ENCODE results near the gene IPO11. TPM values are rescaled to one million over a fixed set of nuclear protein-coding genes. Genes with fewer than 3 reads are reported as not detected.

The IPO11 gene
- total RNA-seq, 2 donors from 2014 or later, result 17.5 to 39.8 TPM

DNA sequence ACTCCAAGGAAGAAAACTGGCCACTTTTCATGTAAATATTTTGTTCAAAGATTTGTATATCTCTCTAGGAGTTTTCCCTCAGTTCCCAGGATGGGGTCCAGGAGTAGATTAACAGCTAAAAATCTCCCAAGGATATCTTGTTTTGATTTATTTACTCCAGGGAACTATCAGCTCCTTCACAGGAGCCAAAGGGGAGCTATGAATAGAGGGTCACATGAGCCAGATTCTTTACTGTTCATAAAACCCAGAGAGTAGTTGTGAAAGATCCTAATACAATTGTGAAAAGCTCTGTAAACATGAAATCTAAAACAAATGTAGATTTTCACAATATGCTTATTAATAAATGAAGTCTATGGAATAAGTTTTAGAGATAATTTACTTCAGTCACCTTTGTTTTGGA lies 25.7 kb upstream of the IPO11 start:
- Histone ChIP-seq H3K36me3 (no peaks in the 10 kb centered on the region), H3K9ac (ENCODE audit: low read depth in 2 of 2, low read length in 2 of 2) (no peak overlapping the region), H3K27me3 (no peaks in the 10 kb centered on the region), H3K27ac (no peak overlapping the region), H3K4me3 (no peak overlapping the region), H3K9me3 (no peaks in the 10 kb centered on the region), H3K4me1 (no peaks in the 10 kb centered on the region)
- intact Hi-C loops (cut with DNase I), result no loop called here
- TF ChIP-seq, protein P1, sequence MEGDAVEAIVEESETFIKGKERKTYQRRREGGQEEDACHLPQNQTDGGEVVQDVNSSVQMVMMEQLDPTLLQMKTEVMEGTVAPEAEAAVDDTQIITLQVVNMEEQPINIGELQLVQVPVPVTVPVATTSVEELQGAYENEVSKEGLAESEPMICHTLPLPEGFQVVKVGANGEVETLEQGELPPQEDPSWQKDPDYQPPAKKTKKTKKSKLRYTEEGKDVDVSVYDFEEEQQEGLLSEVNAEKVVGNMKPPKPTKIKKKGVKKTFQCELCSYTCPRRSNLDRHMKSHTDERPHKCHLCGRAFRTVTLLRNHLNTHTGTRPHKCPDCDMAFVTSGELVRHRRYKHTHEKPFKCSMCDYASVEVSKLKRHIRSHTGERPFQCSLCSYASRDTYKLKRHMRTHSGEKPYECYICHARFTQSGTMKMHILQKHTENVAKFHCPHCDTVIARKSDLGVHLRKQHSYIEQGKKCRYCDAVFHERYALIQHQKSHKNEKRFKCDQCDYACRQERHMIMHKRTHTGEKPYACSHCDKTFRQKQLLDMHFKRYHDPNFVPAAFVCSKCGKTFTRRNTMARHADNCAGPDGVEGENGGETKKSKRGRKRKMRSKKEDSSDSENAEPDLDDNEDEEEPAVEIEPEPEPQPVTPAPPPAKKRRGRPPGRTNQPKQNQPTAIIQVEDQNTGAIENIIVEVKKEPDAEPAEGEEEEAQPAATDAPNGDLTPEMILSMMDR (IDR thresholded peaks at IDR 0.05), result no peak
- DNase-seq, result no peak

- TF ChIP-seq, protein P1 (IDR thresholded peaks at IDR 0.05), result no peak
- no peak for DNase-seq
- intact Hi-C loops (cut with DNase I), result no loop called here
- H3K36me3 ChIP-seq, result no peaks in the 10 kb centered on the region
- H3K9ac ChIP-seq (ENCODE audit: low read depth in 2 of 2, low read length in 2 of 2), result no peak overlapping the region
- H3K27me3 ChIP-seq, result no peaks in the 10 kb centered on the region
- H3K27ac ChIP-seq, result no peak overlapping the region
- H3K4me1 ChIP-seq, result no peaks in the 10 kb centered on the region
- no peak overlapping the region for H3K4me3 ChIP-seq
- H3K9me3 ChIP-seq, result no peaks in the 10 kb centered on the region
These were observed 17.2 kb upstream of the IPO11 start for GRCh38 chr5:62395210-62395950.

DNA sequence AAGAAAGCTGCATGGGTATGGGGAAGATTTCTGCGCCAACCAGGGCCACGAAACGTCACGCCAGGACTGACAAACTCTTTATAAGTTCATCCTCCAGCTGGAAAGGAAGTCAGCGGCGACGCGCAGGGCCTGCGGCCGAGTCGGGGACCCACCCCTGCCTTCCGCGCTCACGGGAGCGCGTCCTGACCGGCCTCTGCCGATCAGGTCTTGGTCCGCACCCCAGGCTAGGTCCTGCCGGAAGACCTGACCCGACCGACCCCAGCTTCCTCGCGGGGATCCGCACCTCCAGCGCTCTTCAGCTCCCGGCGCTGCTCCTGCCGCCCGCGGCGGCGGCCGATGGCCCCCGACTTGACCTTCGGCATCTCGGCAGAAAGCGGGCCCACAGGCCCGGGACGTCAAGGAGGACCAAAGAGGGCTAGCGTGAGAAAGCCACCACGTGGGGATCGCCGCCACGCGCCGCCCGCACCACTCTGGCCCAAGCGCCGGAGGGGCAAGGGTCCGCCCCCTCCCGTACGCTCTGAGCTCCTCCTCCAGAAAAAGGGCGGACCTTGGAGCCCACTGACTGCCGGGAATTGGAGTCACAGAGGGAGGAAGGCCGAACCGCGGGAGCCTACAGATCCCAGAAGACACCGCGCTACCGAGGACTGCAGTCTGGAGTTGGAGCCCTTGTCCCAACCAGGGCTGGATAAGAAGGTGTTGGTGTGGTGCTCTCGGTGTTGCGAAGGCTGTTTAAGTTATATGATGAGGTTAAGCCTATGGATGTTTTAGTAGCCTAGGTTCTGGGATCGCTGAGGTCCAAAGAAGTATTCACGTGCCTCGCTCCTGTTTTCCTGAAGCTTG lies 8.9 kb upstream of the IPO11 start, which contains the start of gene DIMT1:
Gene DIMT1, minus strand, starts transcription at position 495 of the 840 bp plus-strand sequence. Its CDS starts 133 bp downstream, at position 362.
- Histone ChIP-seq H3K4me3 (peak within 1 kb of the TSS; percentile 90), H3K9me3 (no peaks in the 10 kb centered on the region), H3K27me3 (no peaks in the 10 kb centered on the region), H3K36me3 (no peaks in the 10 kb centered on the region), H3K27ac (peak within 1 kb of the TSS; percentile 95), H3K4me1 (peaks cover 3% of the 10 kb centered on the region), H3K9ac (ENCODE audit: low read depth in 2 of 2, low read length in 2 of 2) (peak within 1 kb of the TSS; percentile 87 to 94)
- intact Hi-C loops (cut with DNase I), result no loop called here
- TF ChIP-seq, protein P1 (IDR thresholded peaks at IDR 0.05), result no peak
- DNase-seq, result peak; percentile 96

- Histone ChIP-seq H3K9me3 (no peaks in the 10 kb centered on the region), H3K36me3 (no peaks in the 10 kb centered on the region), H3K4me3 (no peak overlapping the region), H3K9ac (ENCODE audit: low read depth in 2 of 2, low read length in 2 of 2) (no peak overlapping the region), H3K27me3 (no peaks in the 10 kb centered on the region), H3K27ac (no peak overlapping the region), H3K4me1 (no peaks in the 10 kb centered on the region)
- TF ChIP-seq, protein P1 (IDR thresholded peaks at IDR 0.05), result no peak
- DNase-seq, result no peak
- intact Hi-C loops (cut with DNase I), result no loop called here
These were observed 1.1 kb downstream of the IPO11 start for GRCh38 chr5:62413711-62414110.

DNA sequence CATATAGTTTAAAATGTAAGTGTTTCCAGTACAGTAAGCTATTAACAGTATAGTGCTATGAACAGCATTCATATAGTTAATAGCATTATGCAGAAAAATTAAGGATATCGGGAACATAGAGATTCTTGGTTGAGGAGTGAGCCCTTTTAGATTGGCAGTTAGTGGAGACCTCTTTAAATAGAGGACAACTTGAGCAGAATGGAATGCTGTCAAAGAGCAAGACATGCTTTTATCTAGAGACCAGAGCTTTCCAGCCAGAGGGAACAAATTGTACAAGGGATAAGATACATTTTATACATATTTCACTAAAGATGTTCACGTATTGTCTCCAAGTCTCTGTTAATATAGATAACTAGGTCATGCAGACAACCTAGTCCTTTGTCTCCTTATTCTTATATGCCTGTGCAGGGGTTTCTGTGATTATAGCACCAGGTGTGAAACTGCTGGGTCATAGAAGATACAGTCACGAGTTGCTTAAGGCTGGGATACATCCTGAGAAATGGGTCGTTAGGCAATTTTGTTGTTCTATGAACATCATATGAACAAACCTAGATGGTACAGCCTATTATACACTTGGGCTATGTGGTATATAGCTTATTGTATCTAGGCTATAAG lies 6.0 kb downstream of the IPO11 start:
- DNase-seq, result no peak
- Histone ChIP-seq H3K36me3 (no peaks in the 10 kb centered on the region), H3K27me3 (no peaks in the 10 kb centered on the region), H3K4me3 (no peak overlapping the region), H3K9me3 (no peaks in the 10 kb centered on the region), H3K4me1 (no peaks in the 10 kb centered on the region), H3K27ac (no peak overlapping the region), H3K9ac (ENCODE audit: low read depth in 2 of 2, low read length in 2 of 2) (no peak overlapping the region)
- TF ChIP-seq, protein P1 (IDR thresholded peaks at IDR 0.05), result no peak
- intact Hi-C loops (cut with DNase I), result no loop called here
